GM23338 (cell line): Measurements from ENCODE around the gene SMCO2. TPM values are rescaled to one million over a fixed set of nuclear protein-coding genes. Genes with fewer than 3 reads are reported as not detected.

Experiments used
- ATAC-seq: fragments of 200-7000 bp; cut with Tn5 transposase; 3 replicates; pipeline ENCODE4 v1.9.1; 2020
- DNase-seq: peaks from one replicate; pipeline ENCODE4 v3.0.0-alpha.2; 2015; ENCODE audit warnings: low spot score
- H2AFZ ChIP-seq: fragments of 200-600 bp; sonication (generic); 2 replicates; pipeline ENCODE4 v1.8.0; 2016; ENCODE audit warnings: antibody characterized with exemption, mild to moderate bottlenecking, moderate library complexity
- H3F3A ChIP-seq: fragments of 200-600 bp; sonication (generic); replicated peaks from 2 replicates; pipeline ENCODE4 v1.8.0; 2017; ENCODE audit warnings: antibody characterized with exemption, mixed run types, low read depth
- H3K27ac ChIP-seq: fragments of 200-600 bp; sonication (generic); 2 replicates; pipeline ENCODE4 v1.6.1; 2016; ENCODE audit warnings: low read depth
- H3K27me3 ChIP-seq: fragments of 200-600 bp; sonication (generic); 2 replicates; pipeline ENCODE4 v1.8.0; 2016; ENCODE audit warnings: mild to moderate bottlenecking, mixed run types, moderate library complexity; ENCODE audit not compliant: insufficient read depth
- H3K36me3 ChIP-seq: fragments of 200-600 bp; sonication (generic); 2 replicates; pipeline ENCODE4 v1.8.0; 2016; ENCODE audit warnings: mild to moderate bottlenecking; ENCODE audit not compliant: insufficient read depth
- H3K4me1 ChIP-seq: fragments of 200-600 bp; sonication (generic); 2 replicates; pipeline ENCODE4 v1.8.0; 2016; ENCODE audit warnings: mild to moderate bottlenecking, moderate library complexity; ENCODE audit not compliant: insufficient read depth
- H3K4me2 ChIP-seq: fragments of 200-600 bp; sonication (generic); 2 replicates; pipeline ENCODE4 v1.7.1; 2017; ENCODE audit warnings: mixed run types
- H3K4me3 ChIP-seq: fragments of 200-600 bp; sonication (generic); 2 replicates; pipeline ENCODE4 v1.6.1; 2016; ENCODE audit warnings: mixed run types
- H3K79me2 ChIP-seq: fragments of 200-600 bp; sonication (generic); replicated peaks from 2 replicates; pipeline ENCODE4 v1.8.0; 2017; ENCODE audit warnings: mild to moderate bottlenecking; ENCODE audit not compliant: insufficient read depth
- H3K9me2 ChIP-seq: fragments of 200-600 bp; sonication (generic); 2 replicates; pipeline ENCODE4 v1.8.0; 2017; ENCODE audit not compliant: insufficient read depth
- H4K20me1 ChIP-seq: fragments of 200-600 bp; sonication (generic); replicated peaks from 2 replicates; pipeline ENCODE4 v1.8.0; 2017; ENCODE audit warnings: mild to moderate bottlenecking; ENCODE audit not compliant: insufficient read depth
- H3K27ac Mint-ChIP-seq: 2 replicates; pipeline ENCODE4 v1.8.0; 2020; ENCODE audit warnings: inconsistent platforms, mild to moderate bottlenecking, moderate library complexity, mixed read lengths
- H3K27me3 Mint-ChIP-seq: 3 replicates; pipeline ENCODE4 v1.8.0; 2022; ENCODE audit warnings: low read depth, mild to moderate bottlenecking, moderate library complexity, mixed read lengths, inconsistent platforms; ENCODE audit not compliant: insufficient read depth, poor library complexity
- H3K36me3 Mint-ChIP-seq: 3 replicates; pipeline ENCODE4 v1.8.0; 2021; ENCODE audit warnings: low read depth, mild to moderate bottlenecking, inconsistent platforms, moderate library complexity, mixed read lengths
- H3K4me1 Mint-ChIP-seq: 3 replicates; pipeline ENCODE4 v1.8.0; 2020; ENCODE audit warnings: mild to moderate bottlenecking, inconsistent platforms, mixed read lengths
- H3K4me3 Mint-ChIP-seq: 3 replicates; pipeline ENCODE4 v1.8.0; 2021; ENCODE audit warnings: moderate library complexity, mild to moderate bottlenecking, inconsistent platforms, mixed read lengths
- H3K9me3 Mint-ChIP-seq: 3 replicates; pipeline ENCODE4 v1.8.0; 2020; ENCODE audit warnings: moderate library complexity, mild to moderate bottlenecking, inconsistent platforms, mixed read lengths
- CREB1 ChIP-seq: fragments of 250-450 bp; sonication (Bioruptor Pico); IDR thresholded peaks from 2 replicates; pipeline ENCODE4 v1.5.0; 2020; ENCODE audit warnings: low read depth, mild to moderate bottlenecking, moderate library complexity
- EZH2 ChIP-seq: fragments of 200-600 bp; sonication (generic); IDR thresholded peaks from one replicate; pipeline ENCODE4 v1.8.0; 2017; ENCODE audit warnings: antibody characterized with exemption, mild to moderate bottlenecking, low read depth; ENCODE audit not compliant: unreplicated experiment
- EZH2phosphoT487 ChIP-seq: fragments of 200-600 bp; sonication (generic); IDR thresholded peaks from one replicate; pipeline ENCODE4 v1.8.1; 2018; ENCODE audit warnings: antibody characterized with exemption; ENCODE audit not compliant: unreplicated experiment
- POLR2AphosphoS5 ChIP-seq: IDR thresholded peaks from 2 replicates; pipeline ENCODE4 v1.6.1; 2016; ENCODE audit warnings: antibody characterized with exemption, low read depth
- STAT1 ChIP-seq: IDR thresholded peaks from one replicate; pipeline ENCODE4 v1.6.1; 2016; ENCODE audit warnings: antibody characterized with exemption; ENCODE audit not compliant: unreplicated experiment
- ZNF331 ChIP-seq: fragments of 250-450 bp; sonication (Bioruptor Pico); IDR thresholded peaks from 2 replicates; pipeline ENCODE4 v1.5.0; 2020; ENCODE audit warnings: low read depth, mild to moderate bottlenecking, moderate library complexity
- polyA plus RNA-seq: library from polyadenylated mRNA; unstranded; fragments of >200 nt; fragmentation: Nextera tagmentation; extraction: Ambion mirVana; gene quantifications from 2 replicates; pipeline ENCODE4 v1.2.1, GENCODE V29; 2016
- total RNA-seq: library from RNA; depleted of rRNA; stranded (reverse); fragments of >200 nt; shearing (Covaris generic); gene quantifications from 2 replicates; pipeline ENCODE4 v1.2.3, GENCODE V29; 2014
- TF ChIP-seq, protein P1 (sequence below): IDR thresholded peaks from one replicate; pipeline ENCODE4 v1.6.1; 2018; ENCODE audit warnings: antibody characterized with exemption; ENCODE audit not compliant: unreplicated experiment
- TF ChIP-seq, protein P2 (sequence below): fragments of 250-450 bp; sonication (Bioruptor Pico); IDR thresholded peaks from 2 replicates; pipeline ENCODE4 v1.5.0; 2020; ENCODE audit warnings: mild to moderate bottlenecking, moderate library complexity

Gene SMCO2
- total and polyA plus RNA-seq, 2 experiments from 2014 or later: 0.86 TPM; not detected in 1

- no peaks in the 10 kb centered on the region for H4K20me1 ChIP-seq
- no peaks in the 10 kb centered on the region for H3K79me2 ChIP-seq
- no peaks in the 10 kb centered on the region for H3K9me2 ChIP-seq
- DNase-seq (no peak), ATAC-seq (no peak)
- Mint-ChIP-seq H3K9me3 (peaks cover 4% of the 10 kb centered on the region; the same call in 1 of the 3 replicates), H3K27ac (no peak overlapping the region), H3K4me3 (no peak overlapping the region), H3K27me3 (peaks cover 2% of the 10 kb centered on the region), H3K36me3 (no peaks in the 10 kb centered on the region), H3K4me1 (peaks cover 10% of the 10 kb centered on the region)
- no peak overlapping the region for H3K4me2 ChIP-seq
- H3K4me1 ChIP-seq: peaks cover 5% of the 10 kb centered on the region; the same call in 1 of the 2 replicates
- no peaks in the 10 kb centered on the region for H3F3A ChIP-seq
- no peak overlapping the region for H3K4me3 ChIP-seq
- H3K27me3 ChIP-seq: no peaks in the 10 kb centered on the region
- H3K27ac ChIP-seq: no peak overlapping the region
- TF ChIP-seq EZH2phosphoT487 (no peak), POLR2AphosphoS5 (no peak), STAT1 (no peak)
- TF ChIP-seq, protein P1, sequence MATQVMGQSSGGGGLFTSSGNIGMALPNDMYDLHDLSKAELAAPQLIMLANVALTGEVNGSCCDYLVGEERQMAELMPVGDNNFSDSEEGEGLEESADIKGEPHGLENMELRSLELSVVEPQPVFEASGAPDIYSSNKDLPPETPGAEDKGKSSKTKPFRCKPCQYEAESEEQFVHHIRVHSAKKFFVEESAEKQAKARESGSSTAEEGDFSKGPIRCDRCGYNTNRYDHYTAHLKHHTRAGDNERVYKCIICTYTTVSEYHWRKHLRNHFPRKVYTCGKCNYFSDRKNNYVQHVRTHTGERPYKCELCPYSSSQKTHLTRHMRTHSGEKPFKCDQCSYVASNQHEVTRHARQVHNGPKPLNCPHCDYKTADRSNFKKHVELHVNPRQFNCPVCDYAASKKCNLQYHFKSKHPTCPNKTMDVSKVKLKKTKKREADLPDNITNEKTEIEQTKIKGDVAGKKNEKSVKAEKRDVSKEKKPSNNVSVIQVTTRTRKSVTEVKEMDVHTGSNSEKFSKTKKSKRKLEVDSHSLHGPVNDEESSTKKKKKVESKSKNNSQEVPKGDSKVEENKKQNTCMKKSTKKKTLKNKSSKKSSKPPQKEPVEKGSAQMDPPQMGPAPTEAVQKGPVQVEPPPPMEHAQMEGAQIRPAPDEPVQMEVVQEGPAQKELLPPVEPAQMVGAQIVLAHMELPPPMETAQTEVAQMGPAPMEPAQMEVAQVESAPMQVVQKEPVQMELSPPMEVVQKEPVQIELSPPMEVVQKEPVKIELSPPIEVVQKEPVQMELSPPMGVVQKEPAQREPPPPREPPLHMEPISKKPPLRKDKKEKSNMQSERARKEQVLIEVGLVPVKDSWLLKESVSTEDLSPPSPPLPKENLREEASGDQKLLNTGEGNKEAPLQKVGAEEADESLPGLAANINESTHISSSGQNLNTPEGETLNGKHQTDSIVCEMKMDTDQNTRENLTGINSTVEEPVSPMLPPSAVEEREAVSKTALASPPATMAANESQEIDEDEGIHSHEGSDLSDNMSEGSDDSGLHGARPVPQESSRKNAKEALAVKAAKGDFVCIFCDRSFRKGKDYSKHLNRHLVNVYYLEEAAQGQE: peak; percentile 15
- H2AFZ ChIP-seq: no peak overlapping the region
- H3K36me3 ChIP-seq: no peaks in the 10 kb centered on the region
Measured at GRCh38 chr12:27451036-27451825, 4.7 kb downstream of the SMCO2 start.

- no peak for ATAC-seq
- H3K4me1 Mint-ChIP-seq: peaks cover 10% of the 10 kb centered on the region
- no peaks in the 10 kb centered on the region for H3K9me3 Mint-ChIP-seq
- no peak for TF ChIP-seq EZH2phosphoT487
- TF ChIP-seq EZH2: no peak
- TF ChIP-seq ZNF331 (CRISPR knock-in tag): no peak
- TF ChIP-seq CREB1: no peak
- TF ChIP-seq, protein P2, sequence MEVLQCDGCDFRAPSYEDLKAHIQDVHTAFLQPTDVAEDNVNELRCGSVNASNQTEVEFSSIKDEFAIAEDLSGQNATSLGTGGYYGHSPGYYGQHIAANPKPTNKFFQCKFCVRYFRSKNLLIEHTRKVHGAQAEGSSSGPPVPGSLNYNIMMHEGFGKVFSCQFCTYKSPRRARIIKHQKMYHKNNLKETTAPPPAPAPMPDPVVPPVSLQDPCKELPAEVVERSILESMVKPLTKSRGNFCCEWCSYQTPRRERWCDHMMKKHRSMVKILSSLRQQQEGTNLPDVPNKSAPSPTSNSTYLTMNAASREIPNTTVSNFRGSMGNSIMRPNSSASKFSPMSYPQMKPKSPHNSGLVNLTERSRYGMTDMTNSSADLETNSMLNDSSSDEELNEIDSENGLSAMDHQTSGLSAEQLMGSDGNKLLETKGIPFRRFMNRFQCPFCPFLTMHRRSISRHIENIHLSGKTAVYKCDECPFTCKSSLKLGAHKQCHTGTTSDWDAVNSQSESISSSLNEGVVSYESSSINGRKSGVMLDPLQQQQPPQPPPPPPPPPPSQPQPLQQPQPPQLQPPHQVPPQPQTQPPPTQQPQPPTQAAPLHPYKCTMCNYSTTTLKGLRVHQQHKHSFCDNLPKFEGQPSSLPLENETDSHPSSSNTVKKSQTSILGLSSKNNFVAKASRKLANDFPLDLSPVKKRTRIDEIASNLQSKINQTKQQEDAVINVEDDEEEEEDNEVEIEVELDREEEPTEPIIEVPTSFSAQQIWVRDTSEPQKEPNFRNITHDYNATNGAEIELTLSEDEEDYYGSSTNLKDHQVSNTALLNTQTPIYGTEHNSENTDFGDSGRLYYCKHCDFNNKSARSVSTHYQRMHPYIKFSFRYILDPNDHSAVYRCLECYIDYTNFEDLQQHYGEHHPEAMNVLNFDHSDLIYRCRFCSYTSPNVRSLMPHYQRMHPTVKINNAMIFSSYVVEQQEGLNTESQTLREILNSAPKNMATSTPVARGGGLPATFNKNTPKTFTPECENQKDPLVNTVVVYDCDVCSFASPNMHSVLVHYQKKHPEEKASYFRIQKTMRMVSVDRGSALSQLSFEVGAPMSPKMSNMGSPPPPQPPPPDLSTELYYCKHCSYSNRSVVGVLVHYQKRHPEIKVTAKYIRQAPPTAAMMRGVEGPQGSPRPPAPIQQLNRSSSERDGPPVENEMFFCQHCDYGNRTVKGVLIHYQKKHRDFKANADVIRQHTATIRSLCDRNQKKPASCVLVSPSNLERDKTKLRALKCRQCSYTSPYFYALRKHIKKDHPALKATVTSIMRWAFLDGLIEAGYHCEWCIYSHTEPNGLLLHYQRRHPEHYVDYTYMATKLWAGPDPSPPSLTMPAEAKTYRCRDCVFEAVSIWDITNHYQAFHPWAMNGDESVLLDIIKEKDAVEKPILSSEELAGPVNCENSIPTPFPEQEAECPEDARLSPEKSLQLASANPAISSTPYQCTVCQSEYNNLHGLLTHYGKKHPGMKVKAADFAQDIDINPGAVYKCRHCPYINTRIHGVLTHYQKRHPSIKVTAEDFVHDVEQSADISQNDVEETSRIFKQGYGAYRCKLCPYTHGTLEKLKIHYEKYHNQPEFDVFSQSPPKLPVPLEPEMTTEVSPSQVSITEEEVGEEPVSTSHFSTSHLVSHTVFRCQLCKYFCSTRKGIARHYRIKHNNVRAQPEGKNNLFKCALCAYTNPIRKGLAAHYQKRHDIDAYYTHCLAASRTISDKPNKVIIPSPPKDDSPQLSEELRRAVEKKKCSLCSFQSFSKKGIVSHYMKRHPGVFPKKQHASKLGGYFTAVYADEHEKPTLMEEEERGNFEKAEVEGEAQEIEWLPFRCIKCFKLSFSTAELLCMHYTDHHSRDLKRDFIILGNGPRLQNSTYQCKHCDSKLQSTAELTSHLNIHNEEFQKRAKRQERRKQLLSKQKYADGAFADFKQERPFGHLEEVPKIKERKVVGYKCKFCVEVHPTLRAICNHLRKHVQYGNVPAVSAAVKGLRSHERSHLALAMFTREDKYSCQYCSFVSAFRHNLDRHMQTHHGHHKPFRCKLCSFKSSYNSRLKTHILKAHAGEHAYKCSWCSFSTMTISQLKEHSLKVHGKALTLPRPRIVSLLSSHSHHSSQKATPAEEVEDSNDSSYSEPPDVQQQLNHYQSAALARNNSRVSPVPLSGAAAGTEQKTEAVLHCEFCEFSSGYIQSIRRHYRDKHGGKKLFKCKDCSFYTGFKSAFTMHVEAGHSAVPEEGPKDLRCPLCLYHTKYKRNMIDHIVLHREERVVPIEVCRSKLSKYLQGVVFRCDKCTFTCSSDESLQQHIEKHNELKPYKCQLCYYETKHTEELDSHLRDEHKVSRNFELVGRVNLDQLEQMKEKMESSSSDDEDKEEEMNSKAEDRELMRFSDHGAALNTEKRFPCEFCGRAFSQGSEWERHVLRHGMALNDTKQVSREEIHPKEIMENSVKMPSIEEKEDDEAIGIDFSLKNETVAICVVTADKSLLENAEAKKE (CRISPR knock-in tag): no peak
- no peak for TF ChIP-seq POLR2AphosphoS5
Measured at GRCh38 chr12:27453421-27453820, 6.9 kb downstream of the SMCO2 start.

More at GRCh38 chr12:27453421-27453820, 6.9 kb downstream of the SMCO2 start:
- Histone ChIP-seq H2AFZ (no peak overlapping the region), H3K9me2 (no peaks in the 10 kb centered on the region), H3K4me1 (peaks cover 5% of the 10 kb centered on the region; the same call in 1 of the 2 replicates), H3K27me3 (no peaks in the 10 kb centered on the region), H3K79me2 (no peaks in the 10 kb centered on the region), H3K4me2 (no peak overlapping the region), H3K27ac (no peak overlapping the region), H4K20me1 (no peaks in the 10 kb centered on the region), H3F3A (no peaks in the 10 kb centered on the region), H3K4me3 (no peak overlapping the region), H3K36me3 (no peaks in the 10 kb centered on the region)
- DNase-seq: no peak
- no peak overlapping the region for H3K27ac Mint-ChIP-seq
- H3K27me3 Mint-ChIP-seq: peaks cover 2% of the 10 kb centered on the region
- H3K36me3 Mint-ChIP-seq: no peaks in the 10 kb centered on the region
- no peak overlapping the region for H3K4me3 Mint-ChIP-seq
